Neural crest cell (in vitro differentiated cells): ENCODE results near the gene RAB25. TPM values are rescaled to one million over a fixed set of nuclear protein-coding genes. Genes with fewer than 3 reads are reported as not detected.

Experiments used
- DNase-seq: peaks from one replicate; pipeline ENCODE4 v3.0.0; 2021; ENCODE audit warnings: low read depth, mixed read lengths, low spot score
- H3K27ac Mint-ChIP-seq: one replicate; pipeline ENCODE4 v1.8.0; 2021; ENCODE audit warnings: mild to moderate bottlenecking, mixed read lengths; ENCODE audit not compliant: unreplicated experiment
- H3K27me3 Mint-ChIP-seq: 2 replicates; pipeline ENCODE4 v1.8.0; 2021; ENCODE audit warnings: low read depth, mild to moderate bottlenecking, mixed read lengths
- H3K36me3 Mint-ChIP-seq: 2 replicates; pipeline ENCODE4 v1.8.0; 2021; ENCODE audit warnings: low read depth, mild to moderate bottlenecking, mixed read lengths
- H3K4me1 Mint-ChIP-seq: 2 replicates; pipeline ENCODE4 v1.8.0; 2021; ENCODE audit warnings: mixed read lengths
- H3K4me3 Mint-ChIP-seq: one replicate; pipeline ENCODE4 v1.8.0; 2021; ENCODE audit warnings: mild to moderate bottlenecking, mixed read lengths
- H3K9me3 Mint-ChIP-seq: 2 replicates; pipeline ENCODE4 v1.8.0; 2021; ENCODE audit warnings: mixed read lengths
- total RNA-seq: library from RNA; stranded (reverse); gene quantifications from 2 replicates; pipeline ENCODE4 v1.2.1, GENCODE V29; 2021
- TF ChIP-seq, protein P1 (sequence below): fragments of 200-600 bp; sonication (generic); conservative IDR thresholded peaks from 2 replicates; pipeline ENCODE4 v1.5.0; 2021; ENCODE audit warnings: antibody characterized with exemption, mild to moderate bottlenecking

RAB25 gene
- total RNA-seq, 1 donor from 2014 or later, result not detected

- H3K4me1 Mint-ChIP-seq, result peaks cover 44% of the 10 kb centered on the region
- TF ChIP-seq, protein P1, sequence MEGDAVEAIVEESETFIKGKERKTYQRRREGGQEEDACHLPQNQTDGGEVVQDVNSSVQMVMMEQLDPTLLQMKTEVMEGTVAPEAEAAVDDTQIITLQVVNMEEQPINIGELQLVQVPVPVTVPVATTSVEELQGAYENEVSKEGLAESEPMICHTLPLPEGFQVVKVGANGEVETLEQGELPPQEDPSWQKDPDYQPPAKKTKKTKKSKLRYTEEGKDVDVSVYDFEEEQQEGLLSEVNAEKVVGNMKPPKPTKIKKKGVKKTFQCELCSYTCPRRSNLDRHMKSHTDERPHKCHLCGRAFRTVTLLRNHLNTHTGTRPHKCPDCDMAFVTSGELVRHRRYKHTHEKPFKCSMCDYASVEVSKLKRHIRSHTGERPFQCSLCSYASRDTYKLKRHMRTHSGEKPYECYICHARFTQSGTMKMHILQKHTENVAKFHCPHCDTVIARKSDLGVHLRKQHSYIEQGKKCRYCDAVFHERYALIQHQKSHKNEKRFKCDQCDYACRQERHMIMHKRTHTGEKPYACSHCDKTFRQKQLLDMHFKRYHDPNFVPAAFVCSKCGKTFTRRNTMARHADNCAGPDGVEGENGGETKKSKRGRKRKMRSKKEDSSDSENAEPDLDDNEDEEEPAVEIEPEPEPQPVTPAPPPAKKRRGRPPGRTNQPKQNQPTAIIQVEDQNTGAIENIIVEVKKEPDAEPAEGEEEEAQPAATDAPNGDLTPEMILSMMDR, result no peak
- DNase-seq, result no peak
- peaks cover 2% of the 10 kb centered on the region for H3K27me3 Mint-ChIP-seq
- no peak overlapping the region for H3K27ac Mint-ChIP-seq
- peaks cover 2% of the 10 kb centered on the region for H3K36me3 Mint-ChIP-seq
- no peaks in the 10 kb centered on the region for H3K9me3 Mint-ChIP-seq
- peak overlapping the region; percentile 44 for H3K4me3 Mint-ChIP-seq
These were observed 4.6 kb upstream of the RAB25 start for GRCh38 chr1:156056326-156056849.

GRCh38 chr1:156062189-156062588, 1.2 kb downstream of the RAB25 start:
- Mint-ChIP-seq H3K27me3 (peaks cover 3% of the 10 kb centered on the region), H3K4me1 (peaks cover 28% of the 10 kb centered on the region), H3K27ac (peak overlapping the region; percentile 50), H3K4me3 (peak overlapping the region; percentile 6), H3K36me3 (peaks cover 2% of the 10 kb centered on the region), H3K9me3 (no peaks in the 10 kb centered on the region)
- no peak for DNase-seq
- TF ChIP-seq, protein P1, result no peak

GRCh38 chr1:156063997-156064285, 3.0 kb downstream of the RAB25 start:
- peaks cover 28% of the 10 kb centered on the region for H3K4me1 Mint-ChIP-seq
- DNase-seq, result no peak
- H3K36me3 Mint-ChIP-seq, result no peaks in the 10 kb centered on the region
- no peak overlapping the region for H3K4me3 Mint-ChIP-seq
- H3K27me3 Mint-ChIP-seq, result peaks cover 3% of the 10 kb centered on the region
- TF ChIP-seq, protein P1, result no peak
- no peaks in the 10 kb centered on the region for H3K9me3 Mint-ChIP-seq
- no peak overlapping the region for H3K27ac Mint-ChIP-seq

- peaks cover 5% of the 10 kb centered on the region for H3K27me3 Mint-ChIP-seq
- no peaks in the 10 kb centered on the region for H3K9me3 Mint-ChIP-seq
- H3K4me1 Mint-ChIP-seq, result peaks cover 28% of the 10 kb centered on the region
- no peak overlapping the region for H3K27ac Mint-ChIP-seq
- TF ChIP-seq, protein P1, result no peak
- no peak overlapping the region for H3K4me3 Mint-ChIP-seq
- DNase-seq, result no peak
- H3K36me3 Mint-ChIP-seq, result no peaks in the 10 kb centered on the region
These were observed 3.7 kb downstream of the RAB25 start for GRCh38 chr1:156064615-156065014.

DNA sequence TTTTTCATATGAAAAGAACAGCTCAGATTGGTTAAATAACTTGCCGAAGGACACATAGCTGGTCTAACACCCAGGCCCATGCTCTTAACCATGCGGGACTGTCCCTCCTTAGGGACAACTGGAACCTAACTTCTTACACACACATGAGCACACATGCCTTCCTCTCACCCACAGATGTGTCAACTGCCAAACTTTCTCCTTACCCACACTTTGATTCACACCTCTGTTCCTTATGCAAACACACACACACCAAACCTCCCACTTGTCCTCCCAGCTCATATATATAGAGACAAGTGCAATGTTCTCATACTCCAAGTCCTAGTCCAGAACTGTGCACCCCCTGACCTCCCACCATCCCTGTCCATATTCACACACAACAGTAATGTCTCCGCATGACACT, 4.3 kb downstream of the RAB25 start:
- Mint-ChIP-seq H3K4me3 (peak overlapping the region; percentile 47), H3K36me3 (no peaks in the 10 kb centered on the region), H3K27me3 (peaks cover 6% of the 10 kb centered on the region), H3K4me1 (peaks cover 31% of the 10 kb centered on the region), H3K9me3 (no peaks in the 10 kb centered on the region), H3K27ac (no peak overlapping the region)
- DNase-seq, result no peak
- TF ChIP-seq, protein P1, result no peak

GRCh38 chr1:156065871-156066270, 4.9 kb downstream of the RAB25 start:
- no peaks in the 10 kb centered on the region for H3K36me3 Mint-ChIP-seq
- TF ChIP-seq, protein P1, result no peak
- peaks cover 9% of the 10 kb centered on the region for H3K27me3 Mint-ChIP-seq
- no peak for DNase-seq
- H3K9me3 Mint-ChIP-seq, result no peaks in the 10 kb centered on the region
- H3K4me3 Mint-ChIP-seq, result peak overlapping the region; percentile 76
- peaks cover 35% of the 10 kb centered on the region for H3K4me1 Mint-ChIP-seq
- peak overlapping the region; percentile 39 for H3K27ac Mint-ChIP-seq
